Fibroblast of gingiva (primary cell): ENCODE measurements around the gene PHETA2.
"Not testable (repeated sequence)": the region's sequence is repeated elsewhere in the genome, so short reads cannot be mapped to it uniquely, and the experiment has no call there.

ENCODE experiments used
- DNase-seq: peaks from one replicate; pipeline ENCODE4 v3.0.0-alpha.2; 2011; ENCODE audit warnings: low read depth

Gene PHETA2

GRCh38 chr22:42104332-42104860 is 30.3 kb downstream of the PHETA2 start:
- not testable (repeated sequence) for DNase-seq

DNA sequence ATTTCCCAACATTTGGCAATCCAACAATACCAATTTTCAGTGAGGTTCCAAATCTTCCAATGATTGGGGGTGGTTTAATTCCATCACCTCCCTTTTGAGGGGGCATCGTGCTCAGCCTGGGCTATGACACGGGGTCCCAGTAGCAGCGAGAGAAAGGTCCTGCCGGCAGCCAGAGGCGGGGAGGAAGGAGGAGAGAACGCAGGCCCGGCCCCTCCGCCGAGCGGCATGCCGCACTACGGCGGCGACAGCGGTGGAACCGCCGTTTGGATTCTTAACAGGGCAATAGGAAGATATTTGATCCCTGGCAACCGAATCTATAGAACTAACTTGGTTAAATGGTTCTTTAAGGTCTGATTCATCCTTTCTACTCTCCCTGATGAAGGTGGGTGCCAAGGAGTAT is 34.8 kb downstream of the PHETA2 start:
- DNase-seq = no peak

DNA sequence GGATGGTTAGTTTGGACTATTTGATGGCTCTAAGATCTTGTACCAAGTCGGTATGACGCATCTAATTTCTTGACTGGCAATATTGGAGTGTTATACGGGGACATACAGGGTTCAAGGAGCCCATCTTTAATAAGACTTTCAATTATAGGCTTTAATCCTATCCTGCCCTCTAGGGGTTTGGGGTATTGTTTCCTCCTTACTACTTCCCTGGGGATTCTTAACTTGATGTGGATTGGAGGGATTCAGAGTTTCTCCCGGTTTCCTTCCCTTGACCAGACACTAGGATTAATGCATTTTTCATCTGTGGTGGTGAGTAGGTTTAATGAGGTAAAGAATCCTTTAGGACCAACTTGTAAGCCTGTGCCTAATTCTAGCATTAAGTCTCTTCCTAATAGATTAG is 37.8 kb downstream of the PHETA2 start:
- DNase-seq = no peak

- DNase-seq = not testable (repeated sequence)
Observed at GRCh38 chr22:42112793-42113192, 38.7 kb downstream of the PHETA2 start.

GRCh38 chr22:42114721-42115120 is 40.7 kb downstream of the PHETA2 start:
- peak; percentile 18 for DNase-seq

- DNase-seq = not testable (repeated sequence)
Observed at GRCh38 chr22:42115420-42115830, 41.4 kb downstream of the PHETA2 start.

- DNase-seq = peak; percentile 54
Observed at GRCh38 chr22:42116848-42117424, 42.9 kb downstream of the PHETA2 start.

GRCh38 chr22:42120231-42121021 is 46.4 kb downstream of the PHETA2 start:
- not testable (repeated sequence) for DNase-seq

GRCh38 chr22:42123529-42123928 is 49.5 kb downstream of the PHETA2 start:
- DNase-seq = not testable (repeated sequence)

DNA sequence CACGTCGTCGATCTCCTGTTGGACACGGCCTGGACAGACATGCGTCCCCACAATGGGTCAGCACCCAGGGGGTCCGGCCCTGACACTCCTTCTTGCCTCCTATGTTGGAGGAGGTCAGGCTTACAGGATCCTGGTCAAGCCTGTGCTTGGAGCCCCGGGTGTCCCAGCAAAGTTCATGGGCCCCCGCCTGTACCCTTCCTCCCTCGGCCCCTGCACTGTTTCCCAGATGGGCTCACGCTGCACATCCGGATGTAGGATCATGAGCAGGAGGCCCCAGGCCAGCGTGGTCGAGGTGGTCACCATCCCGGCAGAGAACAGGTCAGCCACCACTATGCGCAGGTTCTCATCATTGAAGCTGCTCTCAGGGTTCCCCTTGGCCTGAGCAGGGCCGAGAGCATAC is 53.6 kb downstream of the PHETA2 start:
- no peak for DNase-seq

DNA sequence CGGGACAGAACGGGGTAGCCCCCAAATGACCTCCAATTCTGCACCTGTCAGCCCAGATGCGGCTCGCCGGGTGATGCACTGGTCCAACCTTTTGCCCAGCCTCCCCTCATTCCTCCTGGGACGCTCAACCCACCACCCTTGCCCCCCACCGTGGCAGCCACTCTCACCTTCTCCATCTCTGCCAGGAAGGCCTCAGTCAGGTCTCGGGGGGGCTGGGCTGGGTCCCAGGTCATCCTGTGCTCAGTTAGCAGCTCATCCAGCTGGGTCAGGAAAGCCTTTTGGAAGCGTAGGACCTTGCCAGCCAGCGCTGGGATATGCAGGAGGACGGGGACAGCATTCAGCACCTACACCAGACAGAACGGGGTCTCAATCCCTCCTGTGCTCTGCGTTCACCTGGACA is 54.0 kb downstream of the PHETA2 start:
- not testable (repeated sequence) for DNase-seq
